GM18907 (cell line): ENCODE data around the gene OR2T1.
"Not testable (repeated sequence)": the region's sequence is repeated elsewhere in the genome, so short reads cannot be mapped to it uniquely, and the experiment has no call there.

Source experiments
- ATAC-seq: cut with Tn5 transposase; IDR thresholded peaks from one replicate; pipeline ENCODE4 v1.9.1; 2021; ENCODE audit warnings: mild to moderate bottlenecking, moderate library complexity; ENCODE audit not compliant: unreplicated experiment

OR2T1 gene

GRCh38 chr1:248434913-248435312 is 32.1 kb downstream of the OR2T1 start:
- ATAC-seq, result peak; percentile 62

- ATAC-seq, result not testable (repeated sequence)
These were observed 33.5 kb downstream of the OR2T1 start for GRCh38 chr1:248436303-248436702.

GRCh38 chr1:248438668-248439067 is 35.8 kb downstream of the OR2T1 start:
- peak; percentile 44 for ATAC-seq

- ATAC-seq, result not testable (repeated sequence)
These were observed 36.4 kb downstream of the OR2T1 start for GRCh38 chr1:248439283-248439682.

GRCh38 chr1:248442500-248443277 is 39.8 kb downstream of the OR2T1 start:
- ATAC-seq, result not testable (repeated sequence)

GRCh38 chr1:248444603-248445002 is 41.8 kb downstream of the OR2T1 start:
- not testable (repeated sequence) for ATAC-seq

GRCh38 chr1:248445399-248445798 is 42.6 kb downstream of the OR2T1 start, which contains the start of gene OR2T2:
TSS of gene OR2T2 (plus strand) at chr1:248445637. CDS start at chr1:248452798, 7,161 bp downstream.
- not testable (repeated sequence) for ATAC-seq

- peak; percentile 74 for ATAC-seq
These were observed 45.7 kb downstream of the OR2T1 start for GRCh38 chr1:248448409-248449074.

GRCh38 chr1:248449821-248450465 is 47.1 kb downstream of the OR2T1 start:
- not testable (repeated sequence) for ATAC-seq

- peak; percentile 62 for ATAC-seq
These were observed 47.8 kb downstream of the OR2T1 start for GRCh38 chr1:248450466-248451145.

- ATAC-seq, result not testable (repeated sequence)
These were observed 50.8 kb downstream of the OR2T1 start for GRCh38 chr1:248453619-248454018.

GRCh38 chr1:248455045-248455444 is 52.2 kb downstream of the OR2T1 start:
- ATAC-seq, result not testable (repeated sequence)

GRCh38 chr1:248456635-248457034 is 53.8 kb downstream of the OR2T1 start:
- ATAC-seq, result not testable (repeated sequence)
